SK-N-SH treated with all-trans-retinoic acid at 6 μM for 48 hours (cell line): Measurements from ENCODE around the gene PXDC1.

Experiments used
- ATAC-seq: fragments of 200-7000 bp; cut with Tn5 transposase; 3 replicates; pipeline ENCODE4 v1.9.1; 2020; ENCODE audit warnings: mild to moderate bottlenecking, moderate library complexity
- ARNTL ChIP-seq: fragments of 450-650 bp; formaldehyde crosslinking; IDR thresholded peaks from 2 replicates; pipeline ENCODE4 v1.5.0; 2020; ENCODE audit warnings: low read depth, mild to moderate bottlenecking, moderate library complexity, borderline replicate concordance
- BACH2 ChIP-seq: fragments of 250-450 bp; sonication (Bioruptor Pico); IDR thresholded peaks from 2 replicates; pipeline ENCODE4 v1.9.0; 2021; ENCODE audit warnings: mild to moderate bottlenecking, borderline replicate concordance
- CREB5 ChIP-seq: fragments of 250-450 bp; sonication (Bioruptor Pico); IDR thresholded peaks from 2 replicates; pipeline ENCODE4 v1.5.1; 2020; ENCODE audit warnings: low read depth, mild to moderate bottlenecking, moderate library complexity
- CSDC2 ChIP-seq: fragments of 250-450 bp; sonication (Bioruptor Pico); IDR thresholded peaks from 2 replicates; pipeline ENCODE4 v1.5.0; 2020; ENCODE audit warnings: mild to moderate bottlenecking, moderate library complexity
- CSRNP3 ChIP-seq: fragments of 250-450 bp; sonication (Bioruptor Pico); IDR thresholded peaks from 2 replicates; pipeline ENCODE4 v1.5.1; 2021; ENCODE audit warnings: mild to moderate bottlenecking, moderate library complexity
- ESRRG ChIP-seq: fragments of 250-450 bp; sonication (Bioruptor Pico); IDR thresholded peaks from 2 replicates; pipeline ENCODE4 v1.6.1; 2021; ENCODE audit warnings: mild to moderate bottlenecking
- GLIS3 ChIP-seq: fragments of 250-450 bp; sonication (Bioruptor Pico); IDR thresholded peaks from 2 replicates; pipeline ENCODE4 v1.5.0; 2020; ENCODE audit warnings: mild to moderate bottlenecking, moderate library complexity
- ISL1 ChIP-seq: fragments of 250-450 bp; sonication (Bioruptor Pico); IDR thresholded peaks from 2 replicates; pipeline ENCODE4 v2.1.2; 2022; ENCODE audit warnings: mild to moderate bottlenecking, moderate library complexity
- OSR1 ChIP-seq: fragments of 250-450 bp; sonication (Bioruptor Pico); IDR thresholded peaks from 2 replicates; pipeline ENCODE4 v1.8.0; 2022; ENCODE audit warnings: moderate library complexity, mild to moderate bottlenecking, inconsistent platforms
- PATZ1 ChIP-seq: fragments of 250-450 bp; sonication (Bioruptor Pico); IDR thresholded peaks from 2 replicates; pipeline ENCODE4 v1.8.0; 2020; ENCODE audit warnings: mild to moderate bottlenecking, moderate library complexity, borderline replicate concordance
- POU6F1 ChIP-seq: fragments of 250-450 bp; sonication (Bioruptor Pico); IDR thresholded peaks from 2 replicates; pipeline ENCODE4 v1.8.0; 2021; ENCODE audit warnings: low read depth, mild to moderate bottlenecking, moderate library complexity, borderline replicate concordance
- PPARA ChIP-seq: fragments of 250-450 bp; sonication (Bioruptor Pico); IDR thresholded peaks from 2 replicates; pipeline ENCODE4 v1.5.0; 2020; ENCODE audit warnings: mild to moderate bottlenecking, borderline replicate concordance
- RARB ChIP-seq: fragments of 250-450 bp; sonication (Bioruptor Pico); IDR thresholded peaks from 2 replicates; pipeline ENCODE4 v1.8.0; 2021; ENCODE audit warnings: mild to moderate bottlenecking, moderate library complexity
- SNAI2 ChIP-seq: fragments of 250-450 bp; sonication (Bioruptor Pico); IDR thresholded peaks from 2 replicates; pipeline ENCODE4 v1.5.0; 2020; ENCODE audit warnings: mild to moderate bottlenecking, moderate library complexity
- TCF4 ChIP-seq: fragments of 250-450 bp; sonication (Bioruptor Pico); IDR thresholded peaks from 2 replicates; pipeline ENCODE4 v1.8.0; 2021; ENCODE audit warnings: mild to moderate bottlenecking, moderate library complexity, borderline replicate concordance
- TOX ChIP-seq: fragments of 250-450 bp; sonication (Bioruptor Pico); IDR thresholded peaks from 2 replicates; pipeline ENCODE4 v1.8.0; 2021; ENCODE audit warnings: mild to moderate bottlenecking, moderate library complexity, borderline replicate concordance
- TSHZ2 ChIP-seq: fragments of 250-450 bp; sonication (Bioruptor Pico); IDR thresholded peaks from 2 replicates; pipeline ENCODE4 v1.5.0; 2020; ENCODE audit warnings: mild to moderate bottlenecking, moderate library complexity
- ZC3H10 ChIP-seq: fragments of 250-450 bp; sonication (Bioruptor Pico); IDR thresholded peaks from 2 replicates; pipeline ENCODE4 v1.5.1; 2021; ENCODE audit warnings: mild to moderate bottlenecking, moderate library complexity
- ZFP3 ChIP-seq: fragments of 250-450 bp; sonication (Bioruptor Pico); IDR thresholded peaks from 2 replicates; pipeline ENCODE4 v1.5.0; 2020; ENCODE audit warnings: mild to moderate bottlenecking, moderate library complexity
- ZFP30 ChIP-seq: fragments of 450-650 bp; formaldehyde crosslinking; IDR thresholded peaks from 2 replicates; pipeline ENCODE4 v1.5.0; 2022; ENCODE audit warnings: mild to moderate bottlenecking, moderate library complexity
- ZNF565 ChIP-seq: fragments of 450-650 bp; formaldehyde crosslinking; conservative IDR thresholded peaks from 2 replicates; pipeline ENCODE4 v1.5.0; 2020; ENCODE audit warnings: low read depth, mild to moderate bottlenecking, moderate library complexity
- ZNF70 ChIP-seq: fragments of 450-650 bp; formaldehyde crosslinking; IDR thresholded peaks from 2 replicates; pipeline ENCODE4 v1.5.0; 2020; ENCODE audit warnings: mild to moderate bottlenecking, moderate library complexity
- ZNF8 ChIP-seq: fragments of 450-650 bp; formaldehyde crosslinking; IDR thresholded peaks from 2 replicates; pipeline ENCODE4 v1.5.0; 2020; ENCODE audit warnings: mild to moderate bottlenecking, moderate library complexity

The PXDC1 gene

GRCh38 chr6:3782876-3783832 is 31.6 kb upstream of the PXDC1 start:
- ATAC-seq: no peak
- TF ChIP-seq OSR1 (CRISPR knock-in tag) (no peak), TOX (no peak), CREB5 (no peak), ZC3H10 (no peak), ZFP30 (CRISPR knock-in tag) (no peak), BACH2 (CRISPR knock-in tag) (no peak), PATZ1 (no peak), PPARA (CRISPR knock-in tag) (no peak), ISL1 (CRISPR knock-in tag) (no peak), SNAI2 (CRISPR knock-in tag) (no peak), TCF4 (CRISPR knock-in tag) (no peak), GLIS3 (no peak)

GRCh38 chr6:3781504-3781903 is 30.0 kb upstream of the PXDC1 start:
- TF ChIP-seq TOX (no peak), TSHZ2 (CRISPR knock-in tag) (no peak)
- no peak for ATAC-seq

- no peak for TF ChIP-seq CSRNP3
- TF ChIP-seq TCF4 (CRISPR knock-in tag): no peak
- TF ChIP-seq ZFP3 (CRISPR knock-in tag): no peak
- no peak for TF ChIP-seq ISL1 (CRISPR knock-in tag)
- TF ChIP-seq ZNF8 (CRISPR knock-in tag): no peak
- no peak for TF ChIP-seq ZNF70 (CRISPR knock-in tag)
- TF ChIP-seq PPARA (CRISPR knock-in tag): no peak
- no peak for TF ChIP-seq OSR1 (CRISPR knock-in tag)
- TF ChIP-seq ZC3H10: no peak
- TF ChIP-seq ESRRG (CRISPR knock-in tag): no peak
- no peak for TF ChIP-seq CSDC2 (CRISPR knock-in tag)
- no peak for TF ChIP-seq ZNF565 (CRISPR knock-in tag)
- no peak for TF ChIP-seq SNAI2 (CRISPR knock-in tag)
- no peak for TF ChIP-seq ARNTL (CRISPR knock-in tag)
- no peak for TF ChIP-seq GLIS3
- no peak for TF ChIP-seq POU6F1
- TF ChIP-seq RARB (CRISPR knock-in tag): no peak
- TF ChIP-seq, all 23 proteins: peak for 0
Observed at GRCh38 chr6:3779574-3779849, 28.0 kb upstream of the PXDC1 start.

More at GRCh38 chr6:3779574-3779849, 28.0 kb upstream of the PXDC1 start:
- no peak for ATAC-seq
